ENCODE measurements around the gene PIGS. TPM values are rescaled to one million over a fixed set of nuclear protein-coding genes. Genes with fewer than 3 reads are reported as not detected.

The PIGS gene
- total and polyA plus RNA-seq, 9 of the 15 experiments (the other 6 are each of a cell fraction or from before 2014, with no cell fraction given), result 47.5 to 138 (median 57.6) TPM

DNA sequence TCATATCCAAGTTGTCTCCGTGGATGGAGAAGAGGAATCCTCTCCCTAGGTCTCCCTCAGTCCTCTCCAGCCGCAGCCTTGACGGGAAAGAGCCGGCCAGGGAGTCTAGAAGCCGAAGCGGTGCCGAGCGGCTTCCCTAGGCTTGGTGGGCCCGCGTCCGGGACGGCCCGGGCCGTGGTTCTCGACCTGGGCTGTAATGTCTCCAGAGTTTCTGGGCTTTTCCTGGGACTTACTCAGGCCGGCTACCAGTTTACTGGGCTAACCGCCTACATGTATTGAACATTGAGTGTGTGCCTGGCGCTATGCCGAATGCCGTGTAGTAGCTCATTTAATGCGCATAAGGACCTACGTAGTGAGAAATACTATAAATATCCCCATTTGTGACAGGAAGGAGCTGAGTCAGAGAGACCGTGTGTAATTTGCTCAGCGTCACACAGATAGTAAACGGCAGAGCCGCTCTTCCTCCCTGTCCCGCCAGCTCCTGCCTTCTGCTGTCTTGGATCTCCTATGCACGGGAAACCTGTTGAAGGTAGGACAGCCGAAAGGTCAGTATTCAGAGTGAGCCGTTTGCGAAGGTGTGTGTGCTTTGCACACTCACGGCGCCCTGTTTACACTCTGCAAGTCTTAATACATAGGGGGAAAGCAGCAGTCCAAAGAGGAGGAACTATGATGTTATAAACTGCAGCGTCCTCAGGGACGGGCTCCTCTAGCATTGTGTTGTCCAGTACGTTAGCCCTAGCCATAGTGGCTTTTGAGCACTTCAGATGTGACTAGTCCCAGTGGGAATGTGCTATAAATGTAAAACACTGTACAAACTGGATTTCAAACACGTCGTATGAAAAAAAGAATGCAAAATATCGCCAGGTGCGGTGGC lies 28.2 kb upstream of the PIGS start (continued):
- no peak for TF ChIP-seq ZFP91 (CRISPR knock-in tag; IDR thresholded peaks at IDR 0.05)
- no peak for TF ChIP-seq TFAM (CRISPR knock-in tag; conservative IDR thresholded peaks at IDR 0.05)
- no peak for TF ChIP-seq FUS (optimal IDR thresholded peaks at IDR 0.05; ENCODE audit: low read depth, low read length)
- no peak for TF ChIP-seq ZNF23 (CRISPR knock-in tag; IDR thresholded peaks at IDR 0.05)
- TF ChIP-seq SRSF9 (IDR thresholded peaks at IDR 0.05; ENCODE audit: borderline replicate concordance, low read depth, low read length), result no peak
- peak; percentile 11; the same call in 1 of the 2 replicates for TF ChIP-seq L3MBTL2 (IDR thresholded peaks at IDR 0.05)
- TF ChIP-seq SIN3A (IDR thresholded peaks at IDR 0.05; ENCODE audit: borderline replicate concordance in 2 of 2, control insufficient read depth in 1 of 2, low read depth in 2 of 2, low read length in 2 of 2), result no peak
- TF ChIP-seq CEBPB (tag; IDR thresholded peaks at IDR 0.05), result no peak
- TF ChIP-seq CLOCK (CRISPR knock-in tag; IDR thresholded peaks at IDR 0.05; ENCODE audit: borderline replicate concordance), result no peak
- TF ChIP-seq RBM14 (IDR thresholded peaks at IDR 0.05; ENCODE audit: borderline replicate concordance, insufficient read depth, low read depth, low read length), result no peak
- TF ChIP-seq ZBTB49 (CRISPR knock-in tag; IDR thresholded peaks at IDR 0.05; ENCODE audit: borderline replicate concordance), result no peak
- TF ChIP-seq ILF3 (IDR thresholded peaks at IDR 0.05; ENCODE audit: borderline replicate concordance), result no peak
- TF ChIP-seq SIRT6 (IDR thresholded peaks at IDR 0.05; ENCODE audit: low read depth, low read length), result no peak
- no peak for TF ChIP-seq RFX7 (CRISPR knock-in tag; IDR thresholded peaks at IDR 0.05)
- peak; percentile 72 for TF ChIP-seq ZNF316 (IDR thresholded peaks at IDR 0.05)
- no peak for TF ChIP-seq NFRKB (IDR thresholded peaks at IDR 0.05; ENCODE audit: low read depth)
- no peak for TF ChIP-seq KLF6 (CRISPR knock-in tag; IDR thresholded peaks at IDR 0.05; ENCODE audit: borderline replicate concordance)
- no peak for TF ChIP-seq CHD2 (IDR thresholded peaks at IDR 0.05; ENCODE audit: low read depth, low read length)
- no peak for TF ChIP-seq CCAR2 (IDR thresholded peaks at IDR 0.05; ENCODE audit: low read depth, low read length)
